Lower leg skin (tissue), 4 donors: Measurements from ENCODE around the gene NOD2. TPM values are rescaled to one million over a fixed set of nuclear protein-coding genes. Genes with fewer than 3 reads are reported as not detected.

Experiments used
- DNase-seq, 2 donors: peaks; one replicate each; pipeline ENCODE4 v3.0.0-alpha.2; 2019; ENCODE audit warnings: low spot score in 2 of 2
- H3K4me3 ChIP-seq: fragments of 200-600 bp; sonication (generic); 2 replicates; pipeline ENCODE4 v1.5.1; 2017; ENCODE audit warnings: mild to moderate bottlenecking, low read depth; ENCODE audit not compliant: poor library complexity, severe bottlenecking
- POLR2A ChIP-seq, 2 donors: fragments of 450-650 bp; IDR thresholded peaks; one replicate each; pipeline ENCODE4 v1.6.1; 2016 to 2017; ENCODE audit warnings: antibody characterized with exemption in 2 of 2, mild to moderate bottlenecking in 1 of 2, moderate library complexity in 1 of 2
- WGBS, 2 donors: methylation state at CpG; one replicate each; pipeline ENCODE4 v1.1.5; 2018; 5-methylcytosine and 5-hydroxymethylcytosine counted together
- intact Hi-C: fragments of 100-400 bp; cut with DNase I; formaldehyde crosslinking; loops from one replicate; pipeline ENCODE4 v1.15.0; 2023; ENCODE audit warnings: low total_unique reads
- total RNA-seq, 4 donors: library from RNA; depleted of rRNA; stranded (reverse); fragments of >200 nt; gene quantifications; one replicate each; pipeline ENCODE4 v1.1.0, GENCODE V29; 2016
- TF ChIP-seq, protein P1 (sequence below), 3 donors: fragments of 450-650 bp; IDR thresholded peaks; one replicate each; pipeline ENCODE4 v1.5.1; 2016; ENCODE audit warnings: antibody characterized with exemption in 3 of 3, mild to moderate bottlenecking in 3 of 3, moderate library complexity in 2 of 3

The NOD2 gene
- total RNA-seq, 4 donors from 2014 or later, result 31.0 to 44.4 (median 35.4) TPM

GRCh38 chr16:50683689-50684374 lies 9.6 kb upstream of the NOD2 start:
- intact Hi-C loops, result no loop called here
- DNase-seq, result peak in 1 of 2 donors; percentile 83
- H3K4me3 ChIP-seq, result no peak overlapping the region
- 76 to 78% methylated on average over 14 of the region's 14 CpGs for WGBS, 2 donors
- TF ChIP-seq POLR2A (IDR thresholded peaks at IDR 0.05), result no peak

DNA sequence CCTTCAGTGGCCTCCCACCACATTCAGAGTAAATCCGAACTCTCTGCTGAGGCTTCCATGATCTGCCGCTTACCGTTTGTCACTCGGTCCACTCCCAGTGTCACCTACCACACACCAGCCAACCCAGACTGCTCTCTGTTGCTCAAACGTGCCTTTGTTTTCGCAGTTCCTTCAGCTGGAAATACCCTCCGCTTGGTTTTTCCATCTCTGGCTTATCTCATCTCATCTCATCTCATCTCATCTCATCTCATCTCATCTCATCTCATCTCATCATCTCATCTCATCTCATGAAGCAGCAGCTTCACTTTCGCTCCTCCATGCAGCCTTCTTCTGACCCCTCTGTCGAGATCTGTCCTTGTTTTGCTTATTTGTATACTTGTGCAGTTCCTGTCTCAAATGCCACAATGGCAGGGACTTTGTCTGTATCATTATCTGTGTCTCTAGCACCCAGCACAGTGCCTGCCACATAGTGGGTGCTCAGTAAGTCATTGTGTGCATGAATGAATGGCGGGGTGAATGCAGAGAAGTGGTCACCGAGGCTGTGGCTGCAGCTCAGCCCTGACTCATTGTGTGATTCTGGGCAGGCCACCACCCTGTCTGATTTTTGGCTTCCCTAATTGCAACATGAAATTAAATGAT lies 8.5 kb upstream of the NOD2 start:
- 80 to 87% methylated on average over 11 of the region's 11 CpGs for WGBS, 2 donors
- H3K4me3 ChIP-seq, result no peak overlapping the region
- intact Hi-C loops, result no loop called here
- TF ChIP-seq, protein P1, sequence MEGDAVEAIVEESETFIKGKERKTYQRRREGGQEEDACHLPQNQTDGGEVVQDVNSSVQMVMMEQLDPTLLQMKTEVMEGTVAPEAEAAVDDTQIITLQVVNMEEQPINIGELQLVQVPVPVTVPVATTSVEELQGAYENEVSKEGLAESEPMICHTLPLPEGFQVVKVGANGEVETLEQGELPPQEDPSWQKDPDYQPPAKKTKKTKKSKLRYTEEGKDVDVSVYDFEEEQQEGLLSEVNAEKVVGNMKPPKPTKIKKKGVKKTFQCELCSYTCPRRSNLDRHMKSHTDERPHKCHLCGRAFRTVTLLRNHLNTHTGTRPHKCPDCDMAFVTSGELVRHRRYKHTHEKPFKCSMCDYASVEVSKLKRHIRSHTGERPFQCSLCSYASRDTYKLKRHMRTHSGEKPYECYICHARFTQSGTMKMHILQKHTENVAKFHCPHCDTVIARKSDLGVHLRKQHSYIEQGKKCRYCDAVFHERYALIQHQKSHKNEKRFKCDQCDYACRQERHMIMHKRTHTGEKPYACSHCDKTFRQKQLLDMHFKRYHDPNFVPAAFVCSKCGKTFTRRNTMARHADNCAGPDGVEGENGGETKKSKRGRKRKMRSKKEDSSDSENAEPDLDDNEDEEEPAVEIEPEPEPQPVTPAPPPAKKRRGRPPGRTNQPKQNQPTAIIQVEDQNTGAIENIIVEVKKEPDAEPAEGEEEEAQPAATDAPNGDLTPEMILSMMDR (IDR thresholded peaks at IDR 0.05), result no peak
- no peak for TF ChIP-seq POLR2A (IDR thresholded peaks at IDR 0.05)
- DNase-seq, result no peak

- no peak for TF ChIP-seq POLR2A (IDR thresholded peaks at IDR 0.05)
- TF ChIP-seq, protein P1 (IDR thresholded peaks at IDR 0.05), result no peak
- DNase-seq, result no peak
- intact Hi-C loops, result no loop called here
- no peak overlapping the region for H3K4me3 ChIP-seq
- 73 to 77% methylated on average over 8 of the region's 8 CpGs for WGBS, 2 donors
These were observed 7.8 kb upstream of the NOD2 start for GRCh38 chr16:50685462-50686063.

DNA sequence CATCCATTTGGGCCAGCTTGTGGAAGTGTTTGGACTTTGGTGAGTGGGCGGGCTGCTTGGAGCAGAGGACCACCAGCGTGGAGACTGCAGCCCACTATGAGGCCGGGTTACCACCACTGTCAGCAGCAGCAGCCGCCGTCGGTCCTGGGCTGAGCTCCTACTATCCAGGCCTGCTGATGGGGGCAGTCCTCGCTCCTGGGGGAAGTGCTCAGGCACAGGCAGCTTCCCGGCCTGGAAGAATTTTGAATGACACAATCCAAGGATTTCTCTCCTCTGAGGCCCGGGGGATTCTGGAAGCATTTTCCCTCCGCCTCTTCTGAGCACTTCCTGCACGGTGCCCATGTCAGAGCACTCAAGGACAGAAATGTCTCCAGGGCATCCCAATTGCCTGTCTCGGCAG lies 5.3 kb upstream of the NOD2 start:
- DNase-seq, result peak in 1 of 2 donors; percentile 82
- 43 to 52% methylated on average over 8 to 12 of the region's 12 CpGs for WGBS, 2 donors
- H3K4me3 ChIP-seq, result no peak overlapping the region
- TF ChIP-seq POLR2A (IDR thresholded peaks at IDR 0.05), result no peak
- TF ChIP-seq, protein P1 (IDR thresholded peaks at IDR 0.05), result no peak
- intact Hi-C loops, result no loop called here

GRCh38 chr16:50688867-50689266 lies 4.5 kb upstream of the NOD2 start:
- 64 to 80% methylated on average over 3 of the region's 3 CpGs for WGBS, 2 donors
- no peak for TF ChIP-seq POLR2A (IDR thresholded peaks at IDR 0.05)
- TF ChIP-seq, protein P1 (IDR thresholded peaks at IDR 0.05), result no peak
- no peak overlapping the region for H3K4me3 ChIP-seq
- intact Hi-C loops, result no loop called here
- DNase-seq, result no peak

DNA sequence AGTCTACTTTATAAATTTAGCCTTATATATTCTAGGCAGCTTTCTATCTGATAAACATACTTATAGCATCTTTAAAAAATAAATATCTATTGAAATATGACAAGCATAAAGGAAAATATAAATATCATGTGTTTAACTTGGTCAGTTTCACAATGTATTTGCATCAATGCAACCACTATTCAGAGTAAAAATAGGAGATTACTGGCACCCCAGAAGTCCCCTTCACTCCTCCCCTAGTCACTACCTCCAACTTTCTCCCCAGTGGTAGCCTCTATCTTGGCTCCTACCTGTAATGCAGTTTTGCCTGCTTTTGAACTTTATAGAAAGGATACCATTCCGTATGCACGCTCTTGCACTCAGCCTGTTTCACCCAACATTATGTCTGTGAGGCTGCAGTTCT lies 3.2 kb upstream of the NOD2 start:
- DNase-seq, result no peak
- no peak for TF ChIP-seq POLR2A (IDR thresholded peaks at IDR 0.05)
- TF ChIP-seq, protein P1 (IDR thresholded peaks at IDR 0.05), result no peak
- WGBS, 2 donors, result 87 to 94% methylated on average over 2 of the region's 2 CpGs
- intact Hi-C loops, result no loop called here
- no peak overlapping the region for H3K4me3 ChIP-seq
